GM04503 (cell line): ENCODE results near the gene CNBD2.
"Not testable (repeated sequence)": the region's sequence is repeated elsewhere in the genome, so short reads cannot be mapped to it uniquely, and the experiment has no call there.

ENCODE experiments used
- DNase-seq: peaks from one replicate; pipeline ENCODE4 v3.0.0-alpha.2; 2012; ENCODE audit warnings: low read depth

Gene CNBD2

DNA sequence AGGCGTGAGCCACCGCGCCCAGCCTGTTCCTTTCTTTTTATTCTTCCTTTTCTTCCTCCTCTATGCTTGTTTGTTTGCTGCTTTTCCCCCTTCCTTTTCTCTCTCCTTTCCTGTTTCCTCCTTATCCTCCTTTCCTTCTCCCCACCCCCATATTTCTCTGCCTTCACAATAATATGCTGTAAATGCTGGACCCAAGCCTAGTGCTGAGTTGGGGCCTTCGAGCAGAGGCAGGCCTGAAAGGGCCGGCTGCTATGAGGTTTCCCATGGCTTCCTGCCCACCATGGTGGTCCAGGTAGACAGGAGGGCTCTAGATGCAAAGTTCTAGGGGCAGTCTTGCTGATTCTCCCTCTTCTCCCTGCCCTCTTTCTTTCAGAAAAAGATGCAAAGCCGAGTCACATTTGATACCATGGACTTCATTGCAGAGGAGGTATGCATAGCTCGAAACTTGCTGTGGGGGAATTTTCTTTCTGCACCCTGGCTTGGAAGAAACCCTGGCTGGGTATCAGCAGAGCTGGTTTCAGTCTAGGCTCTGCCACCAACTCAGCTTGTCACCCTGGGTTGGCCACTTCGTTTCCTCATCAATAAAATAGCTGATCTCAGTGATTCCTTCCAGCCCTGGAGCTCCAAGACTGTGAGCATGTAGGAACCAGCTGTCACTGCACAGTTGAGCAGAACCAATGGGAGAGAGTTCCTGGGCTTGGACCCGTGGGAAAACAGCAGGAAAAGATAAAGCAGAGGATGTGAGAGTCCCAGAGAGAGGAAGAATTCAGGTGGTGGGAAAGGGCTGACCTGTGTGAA lies 7.4 kb downstream of the CNBD2 start:
- DNase-seq: no peak

DNA sequence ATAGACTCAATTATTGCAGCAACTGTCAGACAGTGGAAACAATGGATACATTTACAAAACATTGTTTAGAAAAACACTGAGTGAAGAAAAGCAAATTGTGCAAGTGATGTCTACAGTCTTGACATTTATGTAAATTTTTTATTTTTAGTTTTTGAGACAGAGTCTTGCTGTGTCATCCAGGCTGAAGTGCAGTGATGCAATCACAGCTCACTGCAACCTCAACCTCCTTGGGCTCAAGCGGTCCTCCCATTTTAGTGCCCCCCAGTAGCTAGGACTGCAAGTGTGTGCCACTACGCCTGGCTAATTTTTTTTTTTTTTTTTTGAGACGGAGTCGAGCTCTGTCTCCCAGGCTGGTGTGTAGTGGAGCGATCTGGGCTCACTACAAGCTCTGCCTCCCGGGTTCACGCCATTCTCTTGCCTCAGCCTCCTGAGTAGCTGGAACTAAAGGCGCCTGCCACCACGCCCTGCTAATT lies 9.7 kb downstream of the CNBD2 start:
- DNase-seq: no peak

DNA sequence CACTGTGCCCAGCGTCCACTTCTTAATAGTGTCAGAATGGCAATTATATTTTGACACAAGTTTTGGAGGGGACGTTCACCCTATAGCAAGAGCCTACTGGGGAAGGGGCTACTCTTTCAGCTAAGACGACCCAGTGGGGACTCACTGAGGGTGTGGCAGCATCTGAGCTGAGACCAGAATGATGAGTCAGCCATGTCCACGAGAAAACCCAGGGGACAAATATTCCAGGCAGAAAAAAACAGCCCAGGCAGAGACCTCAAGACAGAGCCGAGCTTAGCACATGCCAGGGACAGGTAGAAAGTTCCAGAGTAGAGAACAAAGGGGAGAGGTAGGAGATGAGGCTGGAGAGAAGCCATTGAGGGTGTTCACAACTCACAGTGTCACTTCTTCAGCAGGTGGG lies 11.2 kb downstream of the CNBD2 start:
- no peak for DNase-seq

DNA sequence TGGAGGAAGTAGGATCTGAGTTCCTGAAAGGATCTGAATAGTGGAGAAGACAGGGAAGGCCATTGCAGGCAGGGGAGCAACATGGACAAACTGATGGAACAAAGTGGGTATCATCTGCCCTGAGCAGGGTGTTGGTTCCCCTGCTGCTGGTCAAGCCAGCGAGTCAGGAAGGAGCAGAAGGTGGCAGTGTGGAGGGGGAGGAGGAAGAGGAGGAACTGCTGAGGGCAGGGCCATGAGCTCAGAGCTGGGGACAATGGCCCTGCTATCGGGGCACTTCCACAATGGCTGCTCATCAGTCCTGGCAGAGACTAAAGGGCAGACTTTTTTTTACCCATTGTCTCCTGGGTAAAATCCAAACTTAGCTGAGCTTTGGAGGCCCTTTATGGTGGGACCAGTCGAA lies 13.6 kb downstream of the CNBD2 start:
- DNase-seq: no peak

GRCh38 chr20:35984382-35984781 lies 16.0 kb downstream of the CNBD2 start:
- no peak for DNase-seq

DNA sequence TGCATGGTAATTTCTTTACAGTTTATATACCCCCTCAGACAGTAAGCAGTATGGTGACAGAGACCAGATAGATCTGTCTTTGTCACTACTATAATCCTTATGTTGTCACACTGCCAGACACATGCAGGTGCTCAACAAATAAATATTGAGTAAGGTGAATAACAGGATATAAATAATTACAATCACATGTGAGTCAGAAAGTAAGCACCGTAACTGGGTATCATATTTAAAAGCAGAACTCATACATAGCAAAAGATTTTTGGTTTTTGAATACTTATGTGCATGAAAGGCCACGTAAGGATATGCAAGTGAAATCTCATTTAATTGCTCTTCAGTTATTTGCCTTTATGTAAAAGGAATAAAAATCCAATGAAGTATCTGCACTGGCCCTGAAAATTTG lies 17.4 kb downstream of the CNBD2 start:
- DNase-seq: no peak

- no peak for DNase-seq
Observed at GRCh38 chr20:35988910-35989463, 20.6 kb downstream of the CNBD2 start.

- DNase-seq: no peak
Observed at GRCh38 chr20:35991142-35991771, 22.9 kb downstream of the CNBD2 start.

- no peak for DNase-seq
Observed at GRCh38 chr20:35992713-35993335, 24.4 kb downstream of the CNBD2 start.

GRCh38 chr20:35994994-35995453 lies 26.6 kb downstream of the CNBD2 start:
- no peak for DNase-seq

- DNase-seq: not testable (repeated sequence)
Observed at GRCh38 chr20:35996492-35996891, 28.1 kb downstream of the CNBD2 start.

- DNase-seq: not testable (repeated sequence)
Observed at GRCh38 chr20:36001331-36001730, 32.9 kb downstream of the CNBD2 start.

DNA sequence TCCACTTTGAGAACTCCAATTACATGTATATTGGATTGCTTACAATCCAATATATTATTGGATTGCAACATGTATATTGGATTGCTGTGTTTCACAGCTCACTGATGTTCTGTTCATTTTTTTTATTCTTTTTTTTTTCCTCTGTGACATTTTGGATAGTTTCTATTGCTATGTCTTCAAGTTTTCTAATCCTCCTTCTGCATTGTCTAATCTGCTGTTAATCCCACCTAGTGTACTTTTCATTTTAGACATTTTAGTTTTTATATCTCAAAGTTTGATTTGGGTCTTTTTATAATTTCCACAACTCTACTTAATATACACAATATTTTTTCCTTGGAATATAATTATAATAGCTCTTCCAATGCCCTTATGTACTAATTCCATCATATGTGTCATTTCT lies 34.5 kb downstream of the CNBD2 start:
- DNase-seq: no peak

- no peak for DNase-seq
Observed at GRCh38 chr20:36004045-36004444, 35.7 kb downstream of the CNBD2 start.

DNA sequence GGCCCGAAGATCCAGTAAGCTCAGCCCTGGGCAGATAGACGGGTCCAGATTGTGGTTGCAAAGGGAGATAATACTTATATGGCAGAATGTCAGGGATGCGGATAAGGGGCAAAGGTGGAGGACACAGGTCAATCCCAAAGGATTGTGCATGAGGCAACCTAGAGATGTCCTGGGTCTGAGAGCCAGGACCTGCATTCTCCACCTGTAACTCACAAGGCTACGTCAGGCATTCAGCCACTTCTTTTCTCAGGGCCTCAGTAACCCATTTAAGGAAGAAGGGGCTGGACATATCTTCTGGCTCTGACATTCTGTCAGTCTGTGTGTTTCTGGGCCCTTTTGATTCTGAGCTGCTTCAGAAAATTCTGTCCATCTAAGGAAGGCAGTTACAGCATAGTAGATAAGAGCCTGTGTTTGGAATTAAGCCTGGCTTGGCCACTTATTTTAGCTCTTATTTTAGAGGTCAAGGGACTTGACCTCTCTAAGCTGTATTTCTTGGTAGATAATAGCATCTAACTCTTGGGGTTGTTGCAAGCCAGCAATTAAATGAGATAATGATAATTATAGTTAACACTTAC lies 40.2 kb downstream of the CNBD2 start:
- no peak for DNase-seq

GRCh38 chr20:36010076-36010475 lies 41.7 kb downstream of the CNBD2 start:
- DNase-seq: no peak

DNA sequence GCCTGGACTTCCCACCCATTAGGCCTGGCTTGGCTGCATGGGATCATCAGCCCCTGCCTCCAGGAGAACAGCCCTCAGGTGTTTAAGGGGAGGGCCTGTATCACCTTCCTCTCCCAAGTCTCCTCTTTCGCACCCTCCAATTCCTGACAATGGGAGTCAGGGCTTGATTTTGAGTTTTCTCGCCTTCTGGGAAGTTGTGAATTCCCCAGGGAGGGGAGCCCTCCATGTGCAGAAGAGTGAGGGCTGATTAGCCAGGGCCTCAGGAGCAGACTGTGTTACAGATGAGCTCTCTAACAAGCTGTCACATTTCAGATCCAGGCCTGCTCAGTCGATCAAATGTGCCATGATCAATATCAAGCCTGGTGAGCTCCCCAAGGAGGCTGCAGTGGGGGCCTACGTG lies 42.4 kb downstream of the CNBD2 start:
- DNase-seq: no peak

- DNase-seq: no peak
Observed at GRCh38 chr20:36015806-36016403, 47.5 kb downstream of the CNBD2 start.

DNA sequence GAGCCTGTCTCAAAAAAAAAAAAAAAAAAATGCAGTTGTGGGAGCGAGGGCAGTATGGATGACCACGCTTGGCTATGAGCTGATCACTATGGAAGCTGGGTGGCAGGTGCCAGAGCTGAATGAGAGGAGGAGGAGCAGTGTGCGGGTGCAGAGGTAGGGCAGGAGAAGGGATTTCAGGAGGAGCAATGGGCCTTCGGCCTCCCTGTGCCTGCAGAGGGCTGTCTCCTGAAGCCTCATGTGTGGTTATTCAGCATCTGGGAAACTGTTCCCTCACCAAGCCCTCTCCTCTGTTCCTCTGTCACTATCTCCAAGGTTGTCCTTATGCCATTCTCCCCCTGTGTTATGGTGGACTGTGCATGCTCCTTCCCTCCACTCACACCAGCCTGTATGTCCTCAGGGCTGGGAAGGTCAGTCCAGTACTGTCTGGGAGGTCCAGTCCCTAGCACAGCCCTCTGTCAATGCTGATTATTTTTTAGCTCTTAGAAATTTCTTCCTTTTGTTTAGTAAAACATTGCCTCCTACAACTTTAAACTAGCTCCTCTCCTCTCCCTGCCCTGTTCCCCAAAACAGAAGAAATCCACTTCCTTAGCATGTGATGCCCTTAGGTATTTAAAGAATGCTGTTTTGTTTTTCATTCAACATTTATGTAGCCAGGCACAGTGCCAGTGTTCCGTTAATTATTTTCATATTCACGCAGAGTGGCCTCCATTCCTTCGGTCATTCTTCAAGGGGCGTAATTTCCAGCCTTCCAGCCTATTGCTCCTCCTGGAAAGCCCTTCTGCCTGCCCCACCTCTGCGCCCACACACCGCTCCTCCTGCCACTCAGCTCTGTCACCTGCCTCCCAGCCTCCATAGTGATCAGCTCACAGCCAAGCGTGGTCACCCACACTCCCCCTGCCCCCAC lies 48.9 kb downstream of the CNBD2 start:
- DNase-seq: peak; percentile 75

DNA sequence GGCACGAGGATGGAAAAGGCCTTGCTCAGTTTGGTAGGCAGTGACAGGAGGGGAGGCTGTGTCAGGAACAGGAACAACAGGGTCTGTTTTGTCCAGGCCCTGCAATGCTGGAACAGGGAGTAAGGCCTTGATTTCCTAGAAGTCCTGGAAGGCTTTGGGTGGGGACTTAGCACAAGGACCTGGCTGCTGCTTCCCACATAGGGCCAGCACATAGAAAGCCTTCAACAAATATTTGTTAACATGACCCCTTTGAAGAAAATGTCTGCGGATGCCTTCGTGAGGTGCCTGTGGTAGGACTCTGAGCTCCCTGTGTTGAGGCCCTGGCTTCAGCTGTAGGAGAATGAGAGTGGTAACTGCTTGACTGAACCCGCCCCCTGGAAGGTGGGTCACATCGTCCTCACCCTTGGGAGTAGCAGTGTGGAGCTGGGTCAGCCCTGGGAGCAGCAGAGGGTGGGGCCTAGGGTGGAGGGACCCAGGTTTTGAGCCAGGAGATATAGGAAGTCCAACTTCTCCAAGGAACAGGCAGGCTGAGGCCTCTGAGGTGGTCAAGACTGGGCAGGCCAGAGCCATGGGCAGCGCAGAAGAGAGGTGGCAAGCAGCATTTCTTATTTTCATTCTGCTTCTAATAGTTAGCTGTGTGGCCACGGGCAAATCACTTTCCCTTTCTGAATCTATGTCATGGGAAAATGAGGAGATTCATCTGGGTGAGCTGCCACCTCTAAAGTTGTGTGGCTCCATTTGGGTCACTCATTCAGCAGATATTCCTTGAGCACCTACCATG lies 50.0 kb downstream of the CNBD2 start:
- DNase-seq: no peak
